ENCODE results near the gene STAU1.
A peak's percentile ranks its signal among the peaks of the same experiment; 100 is the strongest.
"Not testable (repeated sequence)": the region's sequence is repeated elsewhere in the genome, so short reads cannot be mapped to it uniquely, and the experiment has no call there.

The STAU1 gene

DNA sequence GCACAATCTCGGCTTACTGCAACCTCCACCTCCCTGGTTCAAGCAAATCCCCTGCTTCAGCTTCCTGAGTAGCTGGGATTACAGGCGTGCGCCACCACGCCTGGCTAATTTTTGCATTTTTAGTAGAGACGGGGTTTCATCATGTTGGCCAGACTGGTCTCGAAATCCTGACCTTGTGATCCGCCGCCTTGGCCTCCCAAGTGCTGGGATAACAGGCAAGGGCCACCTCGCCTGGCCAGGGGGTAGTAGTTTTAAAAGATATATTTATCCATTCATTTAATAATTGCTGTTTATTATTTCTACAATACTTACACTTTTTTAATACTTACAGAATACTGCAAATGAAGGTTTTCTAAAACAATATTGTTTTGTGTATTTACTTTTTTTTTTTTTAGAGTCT lies 15.6 kb upstream of the STAU1 start:
- DNase-seq (ENCODE audit: low spot score), result no peak

DNA sequence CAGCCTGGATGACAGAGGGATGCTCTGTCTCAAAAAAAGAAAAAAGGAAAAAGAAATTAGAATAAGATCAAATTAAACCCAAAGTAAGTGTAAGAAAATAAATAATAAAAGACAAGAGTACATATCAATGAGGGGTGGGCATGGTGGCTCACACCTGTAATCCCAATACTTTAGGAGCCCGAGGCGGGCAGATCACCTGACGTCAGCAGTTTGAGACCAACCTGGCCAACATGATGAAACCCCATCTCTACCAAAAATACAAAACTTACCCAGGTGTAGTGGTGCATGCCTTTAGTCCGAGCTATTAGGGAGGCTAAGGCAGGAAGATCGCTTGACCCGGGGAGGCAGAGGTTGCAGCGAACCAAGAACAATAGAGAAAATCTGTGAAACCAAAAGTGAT lies 14.9 kb upstream of the STAU1 start:
- no peak for DNase-seq (ENCODE audit: low spot score)

DNA sequence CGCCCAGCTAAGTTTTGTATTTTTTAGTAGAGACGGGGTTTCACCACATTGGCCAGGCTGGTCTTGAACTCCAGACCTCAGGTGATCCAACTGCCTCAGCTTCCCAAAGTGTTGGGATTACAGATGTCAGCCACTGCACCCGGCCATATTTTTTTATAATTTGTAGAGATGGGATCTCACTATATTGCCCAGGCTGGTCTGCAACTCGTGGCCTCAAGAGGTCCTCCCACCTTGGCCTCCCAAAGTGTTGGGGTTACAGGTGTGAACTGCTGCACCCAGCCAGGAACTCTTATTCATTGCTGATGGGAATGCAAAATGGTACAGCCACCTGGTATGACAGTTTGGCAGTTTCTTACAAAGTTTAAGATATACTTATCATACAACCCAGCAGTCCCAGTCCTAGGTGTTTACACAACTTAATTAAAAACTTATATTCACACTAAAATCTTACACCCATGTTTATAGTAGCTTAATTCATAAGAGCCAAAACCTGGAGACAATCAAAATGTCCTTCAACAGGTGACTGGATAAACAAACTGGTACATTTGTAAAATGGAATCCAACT lies 11.7 kb upstream of the STAU1 start:
- no peak for DNase-seq (ENCODE audit: low spot score)

DNA sequence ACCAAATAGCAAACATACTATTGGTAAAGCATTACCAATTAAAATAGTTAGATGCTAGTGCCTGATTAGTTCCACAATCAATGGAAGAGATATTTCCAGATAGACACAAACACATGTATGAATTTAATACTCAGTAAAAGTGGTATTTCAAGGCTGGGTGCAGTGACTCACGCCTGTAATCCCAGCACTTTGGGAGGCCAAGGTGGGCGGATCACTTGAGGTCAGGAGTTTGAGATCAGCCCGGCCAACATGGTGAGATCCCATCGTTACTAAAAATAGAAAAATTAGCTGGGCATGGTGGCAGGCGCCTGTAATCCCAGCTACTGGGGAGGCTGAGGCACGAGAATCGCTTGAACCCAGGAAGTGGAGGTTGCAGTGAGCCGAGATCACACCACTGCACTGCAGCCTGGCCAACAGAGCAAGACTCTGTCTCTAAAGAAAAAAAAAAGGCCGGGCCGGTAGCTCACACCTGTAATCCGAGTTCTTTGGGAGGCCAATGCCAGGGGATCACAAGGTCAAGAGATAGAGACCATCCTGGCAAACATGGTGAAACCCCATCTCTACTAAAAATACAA lies 4.9 kb upstream of the STAU1 start:
- not testable (repeated sequence) for DNase-seq (ENCODE audit: low spot score)

DNA sequence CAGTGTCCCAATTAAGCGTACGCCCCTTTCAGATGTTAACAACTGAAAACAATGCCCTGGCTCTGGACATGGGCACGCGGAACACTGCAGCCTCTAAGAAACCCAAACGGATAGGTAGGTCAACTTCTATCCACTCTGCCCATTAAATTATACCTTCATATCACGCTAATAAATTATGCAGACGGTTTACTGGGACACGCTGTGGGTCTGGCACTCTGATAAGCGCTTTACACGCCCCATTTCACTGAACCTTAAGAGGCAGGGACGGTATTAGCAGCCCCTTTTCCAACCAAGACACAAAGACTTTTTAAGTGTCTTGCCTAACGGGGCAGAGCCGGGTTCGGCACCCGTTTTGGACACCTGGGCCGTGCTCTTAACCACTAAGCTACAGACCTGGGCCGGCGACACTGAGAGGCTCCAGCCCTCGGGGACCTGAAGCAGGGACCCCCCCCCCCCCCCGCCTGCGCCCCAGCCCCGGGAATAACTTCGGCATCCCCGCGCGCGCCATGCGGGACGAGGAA lies 744 bp downstream of the STAU1 start:
- DNase-seq (ENCODE audit: low spot score), result peak; percentile 68

DNA sequence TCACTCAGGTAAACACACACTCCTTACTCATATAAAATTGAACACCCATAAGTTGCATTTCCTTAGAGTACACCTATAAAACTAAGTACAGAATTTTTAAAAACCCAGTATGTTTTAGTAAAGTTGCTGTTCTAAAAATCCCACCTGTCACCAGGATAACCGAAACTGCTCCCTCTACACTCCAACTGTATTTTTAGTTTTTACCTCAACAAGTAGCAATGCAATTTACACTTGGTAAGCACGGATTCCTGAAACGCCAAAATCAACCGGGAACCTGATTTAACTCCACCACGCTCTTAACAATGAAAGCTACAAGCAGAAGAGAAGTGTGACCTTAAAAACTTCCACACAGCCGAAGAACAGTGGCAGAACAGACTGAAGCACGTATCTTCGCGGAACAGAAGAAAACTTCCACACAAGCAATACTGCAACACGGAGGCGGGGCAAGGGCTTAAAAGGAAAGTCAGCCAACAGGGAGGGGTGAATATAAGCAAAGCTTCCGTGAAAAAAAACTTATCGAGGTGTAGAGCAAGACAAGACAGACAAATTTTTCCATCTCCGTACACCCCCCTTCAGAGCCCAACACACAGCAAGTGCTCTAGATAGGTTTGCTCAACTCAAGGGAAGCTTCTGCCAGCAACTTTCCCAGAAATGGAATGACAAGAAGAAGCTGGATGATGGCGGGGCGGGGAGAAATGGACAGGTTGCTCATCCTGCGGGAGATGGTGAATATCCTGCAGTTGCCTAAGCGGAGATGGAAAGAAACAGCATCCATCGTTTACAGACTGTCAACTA lies 1.4 kb downstream of the STAU1 start:
- peak; percentile 78 for DNase-seq (ENCODE audit: low spot score)

DNA sequence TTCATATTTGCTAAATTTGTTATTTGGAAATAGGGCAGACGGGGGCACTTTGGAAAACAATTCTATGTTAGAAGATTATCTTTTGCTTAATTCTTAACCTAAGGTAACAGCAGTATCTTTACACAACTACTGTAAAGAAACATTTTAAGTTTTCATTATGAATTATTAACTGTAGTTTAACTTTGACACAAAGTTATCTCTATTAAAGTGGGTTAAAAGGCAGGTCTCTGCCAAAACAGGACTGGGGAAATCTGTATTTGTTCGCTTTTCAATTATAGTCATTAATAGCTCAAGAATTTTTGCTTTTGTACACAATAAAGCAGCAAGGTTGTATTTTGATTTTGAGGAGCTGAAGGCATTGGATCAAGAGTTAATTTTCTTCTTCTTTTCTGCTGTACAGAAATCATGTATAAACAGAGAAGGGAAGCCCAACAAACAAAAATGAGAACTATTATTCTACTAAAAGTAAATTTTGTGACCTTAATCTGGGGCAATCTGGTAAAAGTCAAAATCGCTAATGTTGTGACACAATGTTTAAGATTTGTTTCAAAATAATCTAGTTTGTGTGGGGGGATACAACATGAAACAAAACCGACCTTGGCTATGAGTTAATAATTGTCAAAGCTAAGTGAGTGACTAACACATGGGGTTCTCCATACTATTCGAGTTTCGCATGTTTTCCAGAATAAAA lies 2.9 kb downstream of the STAU1 start:
- no peak for DNase-seq (ENCODE audit: low spot score)

DNA sequence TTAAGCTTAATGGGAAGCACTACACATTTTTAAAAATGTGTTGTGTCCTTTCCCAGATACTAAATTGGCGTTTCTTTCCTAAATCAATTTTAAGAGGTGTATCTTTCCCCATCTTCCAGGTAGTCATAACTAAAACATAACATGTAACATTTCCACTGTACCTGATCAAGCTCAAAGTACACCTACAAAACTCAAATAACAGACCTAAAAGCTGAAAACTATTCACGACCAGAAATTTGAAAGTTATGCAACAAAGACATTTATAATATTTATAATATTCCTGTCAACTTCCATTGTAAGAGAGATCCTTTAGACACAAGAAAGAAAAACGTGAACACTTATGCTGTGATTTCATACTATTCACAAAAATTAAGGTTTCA lies 3.5 kb downstream of the STAU1 start:
- no peak for DNase-seq (ENCODE audit: low spot score)

DNA sequence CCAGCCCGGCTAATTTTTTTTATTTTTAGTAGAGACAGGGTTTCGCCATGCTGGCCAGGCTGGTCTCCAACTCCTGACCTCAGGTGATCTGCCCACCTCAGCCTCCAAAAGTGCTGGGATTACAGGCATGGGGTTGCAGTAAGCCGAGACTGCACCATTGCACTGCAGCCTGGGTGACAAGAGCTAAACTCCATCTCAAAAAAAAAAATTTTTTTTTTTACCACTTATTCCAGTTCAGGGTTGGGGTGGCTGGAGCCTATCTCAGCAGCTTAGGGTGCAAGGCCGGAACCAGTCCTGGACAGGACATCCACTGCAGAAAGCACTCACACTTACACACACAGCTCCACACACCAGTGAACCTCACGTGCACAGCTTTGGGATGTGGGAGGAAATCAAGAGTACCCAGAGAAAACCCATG lies 4.0 kb downstream of the STAU1 start:
- DNase-seq (ENCODE audit: low spot score), result not testable (repeated sequence)

DNA sequence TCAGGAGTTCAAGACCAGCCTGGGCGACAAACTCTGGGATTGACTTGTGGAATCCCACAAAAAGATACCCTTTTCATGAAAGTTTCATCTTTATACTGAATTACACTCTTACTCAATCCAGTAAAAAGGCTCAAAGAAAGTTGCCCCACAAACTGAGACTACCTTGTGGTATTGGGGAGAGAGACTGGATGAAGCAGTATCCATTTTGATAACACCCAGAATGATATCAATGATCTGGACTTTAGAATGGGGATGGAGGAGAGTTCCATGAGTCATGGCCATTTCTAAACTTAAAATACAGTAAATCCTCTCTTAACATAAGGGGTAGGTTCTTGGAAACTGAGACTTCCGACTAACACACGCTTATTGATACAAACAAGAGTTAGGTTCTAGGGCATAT lies 4.7 kb downstream of the STAU1 start:
- no peak for DNase-seq (ENCODE audit: low spot score)

DNA sequence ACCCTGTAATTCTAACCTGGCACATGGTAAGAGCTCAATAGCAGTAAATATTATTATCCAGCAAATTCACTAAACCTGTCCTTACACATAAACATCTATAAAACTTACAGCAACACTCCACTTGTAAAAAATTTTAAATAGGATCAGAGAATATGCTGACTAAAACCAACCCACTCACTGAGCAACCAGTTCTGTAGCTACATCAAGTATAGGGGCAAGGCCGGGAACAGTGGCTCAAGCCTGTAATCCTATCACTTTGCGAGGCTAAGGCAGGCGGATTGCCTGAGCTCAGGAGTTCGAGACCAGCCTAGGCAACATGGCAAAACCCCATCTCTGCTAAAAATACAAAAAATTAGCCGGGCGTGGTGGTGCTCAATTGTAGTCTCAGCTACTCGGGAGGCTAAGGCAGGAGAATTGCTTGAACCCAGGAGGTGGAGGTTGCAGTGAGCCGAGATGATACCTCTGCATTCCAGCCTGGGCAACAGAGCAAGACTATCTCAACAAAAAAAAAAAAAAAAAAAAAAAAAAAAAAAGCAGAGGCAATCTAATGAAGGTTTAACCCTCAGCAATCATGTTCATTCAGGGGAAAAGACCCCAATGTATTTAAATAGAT lies 6.8 kb downstream of the STAU1 start:
- no peak for DNase-seq (ENCODE audit: low spot score)

DNA sequence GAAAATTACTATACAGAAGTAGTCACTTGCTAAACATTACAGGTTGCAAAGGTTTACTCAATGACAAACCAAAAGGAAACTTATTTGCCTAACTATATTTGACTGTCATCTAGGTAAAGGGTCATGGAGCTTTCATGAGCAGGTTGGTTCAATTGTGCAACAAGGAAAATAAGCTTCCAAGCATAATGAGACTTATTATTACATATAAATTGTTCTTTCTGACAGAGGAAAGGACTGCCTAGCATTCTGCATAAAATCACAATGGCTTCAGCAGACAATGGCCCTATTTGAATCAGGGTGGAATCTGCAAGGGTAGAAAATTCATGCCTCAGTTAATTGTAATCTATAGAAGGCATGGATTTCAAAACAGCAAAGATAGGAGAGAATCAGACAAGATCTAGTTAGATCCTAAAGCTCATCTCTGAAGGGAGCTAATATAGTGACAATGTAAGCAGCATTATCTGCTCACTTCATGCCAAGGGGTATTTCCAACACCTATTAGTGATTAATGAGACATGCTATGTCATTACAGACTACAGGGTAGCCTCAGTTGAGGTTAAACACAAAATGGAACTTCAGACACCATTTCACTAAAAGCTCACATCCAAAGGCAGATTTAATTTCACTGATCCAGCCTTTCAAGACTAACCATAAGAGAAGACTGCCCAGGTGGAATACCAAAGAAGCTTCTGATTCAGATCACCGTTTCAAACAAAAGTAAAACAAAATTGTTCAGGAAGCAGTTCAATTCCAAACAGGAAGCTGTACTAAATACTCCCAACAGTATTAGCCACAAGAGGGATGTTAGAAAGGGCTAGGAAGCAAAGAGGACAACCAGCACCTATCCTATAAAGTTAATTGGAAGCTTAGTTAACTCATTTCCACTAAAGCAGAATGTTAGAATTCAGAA lies 8.5 kb downstream of the STAU1 start:
- peak; percentile 17 for DNase-seq (ENCODE audit: low spot score)

DNA sequence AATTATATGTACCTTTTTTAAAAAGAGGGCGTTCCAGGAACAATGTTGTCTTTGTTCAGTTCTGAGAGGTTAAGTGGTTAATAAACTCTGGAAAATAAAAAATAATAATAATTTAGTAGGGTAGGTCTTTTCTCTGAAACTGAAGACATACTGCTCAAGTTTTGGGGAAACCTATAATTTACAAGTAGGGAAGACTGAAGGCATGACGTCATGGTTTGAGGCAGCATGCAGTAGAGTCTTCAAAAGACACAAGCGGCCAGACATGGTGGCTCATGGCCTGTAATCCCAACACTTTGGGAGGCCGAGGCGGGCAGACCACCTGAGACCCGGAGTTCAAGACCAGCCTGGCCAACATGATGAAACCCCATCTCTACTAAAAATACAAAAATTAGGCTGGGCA lies 14.0 kb downstream of the STAU1 start:
- DNase-seq (ENCODE audit: low spot score), result no peak

DNA sequence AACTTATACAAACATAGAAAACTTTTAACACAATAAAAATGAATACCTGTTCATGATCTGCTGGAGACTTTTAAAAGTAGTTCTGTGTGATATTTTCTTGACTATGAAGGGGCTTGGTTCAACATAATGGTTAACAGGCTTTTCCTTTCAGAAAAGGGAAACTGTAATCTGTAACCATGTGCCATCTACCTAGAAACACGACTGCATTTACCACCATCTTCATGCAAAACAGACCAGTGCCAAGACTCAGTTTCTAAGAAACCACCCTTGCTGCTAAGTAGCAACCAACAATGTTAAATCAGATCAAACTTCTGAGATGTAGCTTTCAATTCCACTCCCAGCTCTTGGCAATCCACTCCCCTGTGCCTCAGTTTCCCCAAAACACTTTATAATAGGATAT lies 15.7 kb downstream of the STAU1 start:
- DNase-seq (ENCODE audit: low spot score), result no peak

DNA sequence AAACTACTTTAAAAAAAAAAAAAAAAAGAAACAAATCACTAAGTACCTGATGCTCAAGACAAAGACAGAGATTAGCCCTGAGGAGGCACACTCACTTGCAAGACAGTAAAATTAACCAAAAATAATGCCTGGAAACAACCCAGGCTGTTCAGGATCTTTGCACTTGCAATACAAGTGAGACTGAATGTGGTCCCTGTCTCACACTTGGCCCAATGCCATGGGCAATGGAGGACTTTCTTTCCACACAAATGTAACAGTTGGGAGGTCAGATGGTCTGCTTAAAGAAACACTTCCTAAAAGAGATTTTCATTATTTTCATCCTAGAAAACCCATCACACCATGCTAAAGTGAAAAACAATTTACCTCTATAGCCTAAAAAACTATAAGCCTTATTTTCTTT lies 16.2 kb downstream of the STAU1 start:
- no peak for DNase-seq (ENCODE audit: low spot score)

DNA sequence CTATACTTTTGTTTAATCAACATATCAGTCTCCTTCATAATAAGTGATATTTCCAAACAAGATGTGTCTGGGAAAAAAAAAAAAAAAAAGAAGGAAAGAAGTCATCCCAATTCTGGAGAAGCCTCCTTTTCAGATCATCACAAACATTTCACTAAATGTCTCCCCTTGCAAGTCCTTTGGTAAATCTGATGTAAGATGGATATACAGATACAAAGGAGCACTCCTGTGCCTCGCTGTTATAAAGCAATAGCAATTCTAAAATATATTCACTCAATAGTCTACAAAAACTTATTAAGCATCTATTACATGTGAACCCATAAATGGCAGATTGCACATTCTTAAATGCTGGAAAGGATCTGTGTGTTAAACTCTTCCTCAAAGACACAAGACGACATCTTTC lies 17.4 kb downstream of the STAU1 start:
- no peak for DNase-seq (ENCODE audit: low spot score)

DNA sequence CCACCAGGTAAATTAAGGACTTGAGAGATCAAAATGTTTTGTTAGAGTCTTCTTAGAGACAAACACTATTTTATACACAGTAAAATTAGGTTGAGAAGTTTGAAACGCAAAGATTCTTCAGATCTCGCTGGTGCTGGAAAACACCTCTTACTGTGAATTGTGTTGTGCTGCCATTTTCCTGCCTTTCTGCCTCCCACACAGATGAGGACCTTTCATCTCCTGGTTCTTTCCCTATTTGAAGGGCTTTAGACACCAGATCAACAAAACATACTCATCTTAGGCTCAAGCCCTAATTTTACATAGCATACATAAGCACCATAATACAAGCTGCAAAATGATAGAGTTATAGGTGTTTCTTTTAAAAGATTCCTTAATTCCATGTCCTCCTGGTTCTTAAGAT lies 18.6 kb downstream of the STAU1 start:
- DNase-seq (ENCODE audit: low spot score), result no peak

DNA sequence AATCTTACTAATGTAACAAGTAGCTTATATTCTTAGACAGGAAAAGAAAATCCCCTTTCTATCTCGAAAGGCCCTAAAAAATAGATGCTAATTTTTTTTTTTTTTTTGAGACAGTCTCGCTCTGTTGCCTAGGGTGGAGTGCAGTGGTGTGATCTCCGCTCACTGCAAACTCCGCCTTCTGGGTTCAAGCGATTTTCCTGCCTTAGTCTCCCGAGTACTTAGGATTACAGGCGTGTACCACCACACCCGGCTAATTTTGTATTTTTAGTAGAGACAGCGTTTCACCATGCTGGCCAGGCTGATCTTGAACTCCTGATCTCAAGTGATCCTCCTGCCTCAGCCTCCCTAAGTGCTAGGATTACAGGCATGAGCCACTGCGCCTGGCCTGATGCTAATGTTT lies 19.3 kb downstream of the STAU1 start:
- not testable (repeated sequence) for DNase-seq (ENCODE audit: low spot score)

DNA sequence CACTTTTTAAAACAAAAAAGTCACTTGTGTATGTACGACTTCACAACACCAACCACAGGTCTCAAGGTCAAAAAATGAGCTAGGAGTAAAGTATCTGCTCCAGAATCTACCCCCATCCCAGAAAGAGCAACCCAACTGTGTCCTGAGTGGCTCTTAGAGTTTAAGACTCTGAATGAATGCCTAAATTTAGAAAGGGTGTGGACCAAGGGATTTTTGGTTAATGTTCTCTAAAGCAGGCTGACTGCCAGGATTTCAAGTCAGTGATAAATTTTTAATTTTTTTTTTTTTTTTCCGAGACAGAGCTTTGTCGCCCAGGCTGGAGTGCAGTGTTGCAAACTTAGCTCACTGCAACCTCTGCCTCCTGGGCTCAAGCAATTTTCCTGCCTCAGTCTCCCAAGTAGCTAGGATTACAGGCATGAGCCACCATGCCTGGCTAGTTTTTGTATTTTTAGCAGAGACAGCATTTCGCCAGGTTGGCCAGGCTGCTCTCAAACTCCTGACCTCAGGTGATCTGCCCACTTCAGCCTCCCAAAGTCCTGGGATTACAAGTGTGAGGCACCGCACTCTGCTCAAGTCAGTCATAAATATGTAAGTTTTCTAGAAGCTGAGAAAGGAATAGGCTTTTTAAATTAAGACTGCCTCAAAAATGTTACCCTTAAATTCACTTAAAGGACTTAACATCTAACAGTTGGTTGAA lies 20.2 kb downstream of the STAU1 start:
- no peak for DNase-seq (ENCODE audit: low spot score)

DNA sequence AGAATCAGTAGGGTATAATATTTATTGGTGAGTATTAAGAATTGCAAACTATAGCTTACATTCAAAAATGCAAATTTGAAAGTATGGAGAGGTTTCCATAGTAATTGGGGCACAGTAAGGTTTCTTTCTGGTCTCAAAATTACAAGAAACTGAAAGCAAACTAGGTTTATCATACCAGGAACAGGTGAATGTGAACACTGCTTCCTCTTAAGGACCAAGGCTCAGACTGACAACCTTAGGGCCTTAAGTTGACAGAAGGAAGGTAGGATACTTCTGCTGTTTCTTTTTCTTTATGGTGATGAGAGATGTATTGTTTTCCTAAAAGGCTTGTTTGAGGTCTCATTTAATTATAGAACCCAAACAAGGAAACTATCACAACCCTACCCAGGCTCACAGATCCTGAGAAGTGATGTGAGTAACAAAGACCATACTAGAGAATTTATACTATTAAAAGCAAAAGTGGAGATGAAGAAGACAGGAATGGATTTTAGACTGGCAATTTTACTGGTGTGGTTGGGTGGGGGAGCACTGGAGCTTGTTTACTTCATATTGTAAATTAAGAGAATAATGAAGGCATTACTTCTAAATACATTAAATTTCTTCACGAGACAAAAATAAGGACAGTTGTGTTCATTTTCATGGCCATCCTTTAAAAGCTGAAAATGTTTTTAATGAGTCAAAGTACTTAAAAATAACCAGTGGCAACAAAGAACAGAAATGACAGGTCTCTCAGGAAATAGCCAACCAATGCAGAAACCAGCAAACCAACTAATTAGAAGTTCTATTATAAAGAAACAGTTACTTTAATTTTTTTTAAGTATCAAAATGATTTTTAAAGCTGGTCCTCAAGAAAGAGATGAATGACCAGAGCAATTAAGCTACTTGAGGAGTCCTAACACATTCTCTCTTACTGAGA lies 21.3 kb downstream of the STAU1 start:
- DNase-seq (ENCODE audit: low spot score), result no peak
